Measurements from ENCODE around the gene PSME2. TPM values are rescaled to one million over a fixed set of nuclear protein-coding genes. Genes with fewer than 3 reads are reported as not detected.

Gene PSME2
- total and polyA plus RNA-seq, 8 donors = 62.4 to 421 (median 232) TPM

DNA sequence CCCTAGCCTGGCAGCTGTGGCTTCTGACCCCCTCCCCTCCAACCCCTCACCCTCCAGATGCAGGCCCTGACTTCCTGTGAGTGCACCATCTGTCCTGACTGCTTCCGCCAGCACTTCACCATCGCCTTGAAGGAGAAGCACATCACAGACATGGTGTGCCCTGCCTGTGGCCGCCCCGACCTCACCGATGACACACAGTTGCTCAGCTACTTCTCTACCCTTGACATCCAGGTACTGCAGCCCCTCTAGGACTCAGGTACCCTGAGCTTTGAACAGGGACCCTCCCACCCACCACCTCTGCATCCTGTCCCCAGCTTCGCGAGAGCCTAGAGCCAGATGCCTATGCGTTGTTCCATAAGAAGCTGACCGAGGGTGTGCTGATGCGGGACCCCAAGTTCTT, 8.7 kb upstream of the PSME2 start:
- H3K36me3 ChIP-seq = peaks cover 57 to 98% (median 94%) of the 10 kb centered on the region in 4 donors
- WGBS, 5 donors = 94 to 99% (median 95%) methylated on average over 9 to 10 of the region's 10 CpGs

DNA sequence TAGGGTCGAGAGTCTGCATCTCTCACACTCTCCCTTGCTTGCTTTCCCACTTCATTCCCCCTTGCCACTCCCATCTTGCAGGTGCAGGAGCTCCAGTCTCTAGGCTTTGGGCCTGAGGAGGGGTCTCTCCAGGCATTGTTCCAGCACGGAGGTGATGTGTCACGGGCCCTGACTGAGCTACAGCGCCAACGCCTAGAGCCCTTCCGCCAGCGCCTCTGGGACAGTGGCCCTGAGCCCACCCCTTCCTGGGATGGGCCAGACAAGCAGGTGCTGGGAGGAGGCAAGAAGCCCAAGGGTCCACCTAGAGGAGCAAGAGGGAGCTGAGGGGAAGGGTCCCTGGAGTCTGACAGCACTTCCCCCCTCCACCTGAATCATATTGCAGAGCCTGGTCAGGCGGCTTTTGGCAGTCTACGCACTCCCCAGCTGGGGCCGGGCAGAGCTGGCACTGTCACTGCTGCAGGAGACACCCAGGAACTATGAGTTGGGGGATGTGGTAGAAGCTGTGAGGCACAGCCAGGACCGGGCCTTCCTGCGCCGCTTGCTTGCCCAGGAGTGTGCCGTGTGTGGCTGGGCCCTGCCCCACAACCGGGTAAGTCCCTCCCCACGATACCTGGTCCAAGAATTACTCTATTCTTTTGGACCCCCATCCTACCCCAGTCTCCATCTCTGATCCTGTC, 5.1 kb upstream of the PSME2 start:
- Histone ChIP-seq H3K36me3 (peaks cover 40 to 82% (median 79%) of the 10 kb centered on the region in 4 donors), H3K27ac (no peak overlapping the region), H3K27me3 (no peaks in the 10 kb centered on the region), H3K4me1 (peaks cover 11 to 31% (median 23%) of the 10 kb centered on the region in 4 donors), H3K4me3 (no peak overlapping the region), H3K9me3 (no peaks in the 10 kb centered on the region)
- TF ChIP-seq POLR2A (IDR thresholded peaks at IDR 0.05) (no peak), EP300 (IDR thresholded peaks at IDR 0.05) (no peak), POLR2AphosphoS5 (IDR thresholded peaks at IDR 0.05) (no peak)
- TF ChIP-seq, protein P1, sequence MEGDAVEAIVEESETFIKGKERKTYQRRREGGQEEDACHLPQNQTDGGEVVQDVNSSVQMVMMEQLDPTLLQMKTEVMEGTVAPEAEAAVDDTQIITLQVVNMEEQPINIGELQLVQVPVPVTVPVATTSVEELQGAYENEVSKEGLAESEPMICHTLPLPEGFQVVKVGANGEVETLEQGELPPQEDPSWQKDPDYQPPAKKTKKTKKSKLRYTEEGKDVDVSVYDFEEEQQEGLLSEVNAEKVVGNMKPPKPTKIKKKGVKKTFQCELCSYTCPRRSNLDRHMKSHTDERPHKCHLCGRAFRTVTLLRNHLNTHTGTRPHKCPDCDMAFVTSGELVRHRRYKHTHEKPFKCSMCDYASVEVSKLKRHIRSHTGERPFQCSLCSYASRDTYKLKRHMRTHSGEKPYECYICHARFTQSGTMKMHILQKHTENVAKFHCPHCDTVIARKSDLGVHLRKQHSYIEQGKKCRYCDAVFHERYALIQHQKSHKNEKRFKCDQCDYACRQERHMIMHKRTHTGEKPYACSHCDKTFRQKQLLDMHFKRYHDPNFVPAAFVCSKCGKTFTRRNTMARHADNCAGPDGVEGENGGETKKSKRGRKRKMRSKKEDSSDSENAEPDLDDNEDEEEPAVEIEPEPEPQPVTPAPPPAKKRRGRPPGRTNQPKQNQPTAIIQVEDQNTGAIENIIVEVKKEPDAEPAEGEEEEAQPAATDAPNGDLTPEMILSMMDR (IDR thresholded peaks at IDR 0.05) = no peak
- WGBS, 5 donors = 92 to 96% (median 94%) methylated on average over 15 to 16 of the region's 16 CpGs
- no peak for DNase-seq
- intact Hi-C loops (cut with DNase I; ENCODE audit: low total_unique reads) = no loop called here

More for the DNA sequence above, 8.7 kb upstream of the PSME2 start:
- no peak for TF ChIP-seq POLR2AphosphoS5 (IDR thresholded peaks at IDR 0.05)
- no peak for TF ChIP-seq EP300 (IDR thresholded peaks at IDR 0.05)
- TF ChIP-seq POLR2A (IDR thresholded peaks at IDR 0.05) = no peak
- TF ChIP-seq, protein P1 (IDR thresholded peaks at IDR 0.05) = no peak
- H3K4me1 ChIP-seq = peaks cover 0 to 9% (median 2%) of the 10 kb centered on the region in 4 donors
- no peaks in the 10 kb centered on the region for H3K9me3 ChIP-seq
- intact Hi-C loops (cut with DNase I; ENCODE audit: low total_unique reads) = no loop called here
- DNase-seq = no peak
- H3K27me3 ChIP-seq = no peaks in the 10 kb centered on the region
- no peak overlapping the region for H3K27ac ChIP-seq
- H3K4me3 ChIP-seq = no peak overlapping the region

DNA sequence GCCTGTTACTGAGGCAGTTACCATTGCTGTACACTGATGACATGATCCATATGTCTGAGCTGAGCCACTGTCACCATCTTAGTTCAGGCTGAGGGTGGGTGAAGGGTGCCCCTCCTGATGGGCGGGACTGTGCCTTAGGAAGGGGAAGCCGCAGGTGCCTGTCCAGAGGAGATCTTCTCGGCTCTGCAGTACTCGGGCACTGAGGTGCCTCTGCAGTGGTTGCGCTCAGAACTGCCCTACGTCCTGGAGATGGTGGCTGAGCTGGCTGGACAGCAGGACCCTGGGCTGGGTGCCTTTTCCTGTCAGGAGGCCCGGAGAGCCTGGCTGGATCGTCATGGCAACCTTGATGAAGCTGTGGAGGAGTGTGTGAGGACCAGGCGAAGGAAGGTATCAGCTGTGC, 4.6 kb upstream of the PSME2 start:
- Histone ChIP-seq H3K27me3 (no peaks in the 10 kb centered on the region), H3K4me3 (no peak overlapping the region), H3K9me3 (no peaks in the 10 kb centered on the region), H3K4me1 (peaks cover 14 to 33% (median 27%) of the 10 kb centered on the region in 4 donors), H3K36me3 (peaks cover 36 to 77% (median 74%) of the 10 kb centered on the region in 4 donors), H3K27ac (no peak overlapping the region)
- TF ChIP-seq, protein P1 (IDR thresholded peaks at IDR 0.05) = no peak
- TF ChIP-seq EP300 (IDR thresholded peaks at IDR 0.05) = no peak
- no peak for TF ChIP-seq POLR2AphosphoS5 (IDR thresholded peaks at IDR 0.05)
- no peak for TF ChIP-seq POLR2A (IDR thresholded peaks at IDR 0.05)
- intact Hi-C loops (cut with DNase I; ENCODE audit: low total_unique reads) = no loop called here
- DNase-seq = no peak
- 85 to 91% (median 90%) methylated on average over 8 to 9 of the region's 9 CpGs for WGBS, 5 donors

DNA sequence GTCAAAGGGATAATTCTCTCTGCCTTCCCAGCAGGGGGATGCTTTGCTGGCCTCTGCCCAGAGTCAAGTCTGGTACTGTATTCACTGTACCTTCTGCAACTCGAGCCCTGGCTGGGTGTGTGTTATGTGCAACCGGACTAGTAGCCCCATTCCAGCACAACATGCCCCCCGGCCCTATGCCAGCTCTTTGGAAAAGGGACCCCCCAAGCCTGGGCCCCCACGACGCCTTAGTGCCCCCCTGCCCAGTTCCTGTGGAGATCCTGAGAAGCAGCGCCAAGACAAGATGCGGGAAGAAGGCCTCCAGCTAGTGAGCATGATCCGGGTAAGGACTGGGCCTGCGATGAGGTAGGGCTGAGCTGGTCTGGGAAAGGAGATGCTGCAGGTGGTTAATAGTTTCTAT, 4.2 kb upstream of the PSME2 start:
- Histone ChIP-seq H3K4me3 (no peak overlapping the region), H3K9me3 (no peaks in the 10 kb centered on the region), H3K27ac (no peak overlapping the region), H3K27me3 (no peaks in the 10 kb centered on the region), H3K36me3 (peaks cover 31 to 72% (median 70%) of the 10 kb centered on the region in 4 donors), H3K4me1 (peaks cover 18 to 38% (median 31%) of the 10 kb centered on the region in 4 donors)
- intact Hi-C loops (cut with DNase I; ENCODE audit: low total_unique reads) = no loop called here
- no peak for TF ChIP-seq POLR2AphosphoS5 (IDR thresholded peaks at IDR 0.05)
- TF ChIP-seq, protein P1 (IDR thresholded peaks at IDR 0.05) = no peak
- no peak for TF ChIP-seq POLR2A (IDR thresholded peaks at IDR 0.05)
- no peak for TF ChIP-seq EP300 (IDR thresholded peaks at IDR 0.05)
- no peak for DNase-seq
- WGBS, 5 donors = 89 to 94% (median 91%) methylated on average over 9 of the region's 9 CpGs
